ENCODE measurements around the gene RGMA.
"Not testable (repeated sequence)": the region's sequence is repeated elsewhere in the genome, so short reads cannot be mapped to it uniquely, and the experiment has no call there.

Gene RGMA

DNA sequence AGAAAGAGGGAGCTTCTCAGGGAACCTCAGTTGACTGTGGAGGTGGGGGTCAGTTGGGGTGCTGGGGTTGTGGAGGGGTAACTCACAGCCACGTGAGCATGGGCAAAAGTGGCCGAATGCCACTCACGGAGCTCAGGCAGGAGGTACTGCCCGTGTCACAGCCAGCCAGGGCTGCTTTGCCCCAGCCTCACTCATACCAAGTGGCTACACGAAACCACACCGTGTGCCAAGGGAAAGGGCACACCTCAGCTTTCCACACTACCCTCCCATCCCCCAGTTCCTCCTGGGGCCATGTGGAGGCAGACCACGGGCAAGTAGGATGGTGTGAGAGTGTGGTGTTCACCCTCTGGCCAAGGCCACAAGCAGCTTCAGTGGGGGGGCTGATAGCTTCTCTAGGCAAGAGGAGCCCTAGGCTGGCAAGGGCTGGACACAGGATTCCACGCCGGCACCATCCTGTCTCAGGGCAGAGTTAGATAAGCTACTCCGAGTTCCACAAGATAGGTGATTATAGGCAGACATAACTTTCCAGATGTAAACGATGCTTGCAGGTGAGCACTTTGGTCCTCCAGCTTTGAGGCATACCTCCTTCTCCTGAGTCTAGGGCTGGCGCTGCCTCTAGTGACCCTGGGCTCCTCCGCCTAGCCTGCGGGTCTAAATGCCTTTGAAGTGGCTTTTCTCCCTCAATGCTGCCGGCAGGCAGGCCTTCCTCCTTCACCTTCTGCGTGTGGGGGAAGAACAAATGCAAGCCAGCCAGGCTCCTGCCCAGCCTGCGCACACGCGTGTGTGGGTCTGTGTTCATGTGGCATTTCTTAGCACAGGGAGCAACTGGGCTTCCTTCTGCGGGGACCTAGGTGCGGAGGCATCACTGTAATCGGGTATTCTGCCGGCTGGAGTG, 25.0 kb downstream of the RGMA start:
- H3K27ac ChIP-seq (ENCODE audit: low read length), result no peak overlapping the region
- H3K9me3 ChIP-seq (ENCODE audit: control insufficient read depth, low read depth, low read length), result no peaks in the 10 kb centered on the region

DNA sequence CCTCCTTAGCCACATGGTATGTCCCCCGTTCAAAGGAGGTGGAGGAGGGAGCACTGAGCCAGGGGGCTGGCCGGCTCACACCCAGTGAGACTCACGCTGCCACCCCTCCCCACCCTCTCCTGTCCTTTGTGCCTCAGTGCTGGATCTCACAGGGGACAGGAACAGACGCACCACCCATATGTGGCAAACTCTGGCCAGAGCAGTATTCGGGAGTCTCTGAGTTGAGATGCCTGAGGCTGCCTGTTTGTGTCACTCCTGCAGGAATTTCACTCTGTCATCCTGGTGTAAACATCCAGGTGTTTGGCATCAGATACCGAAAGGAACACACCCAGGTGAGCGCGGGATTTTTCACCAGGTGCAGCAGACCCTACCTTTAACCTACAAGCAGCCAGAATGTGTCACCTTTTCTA, 25.7 kb downstream of the RGMA start:
- Histone ChIP-seq H3K9me3 (ENCODE audit: control insufficient read depth, low read depth, low read length) (no peaks in the 10 kb centered on the region), H3K4me3 (ENCODE audit: low read length) (no peak overlapping the region), H3K4me1 (ENCODE audit: control insufficient read depth, low read depth, low read length) (peaks cover 55% of the 10 kb centered on the region), H3K36me3 (ENCODE audit: control insufficient read depth, low read depth, low read length) (peaks cover 33% of the 10 kb centered on the region), H3K9ac (ENCODE audit: low read length) (no peak overlapping the region), H3K27me3 (ENCODE audit: control insufficient read depth, insufficient read depth, low read length) (no peaks in the 10 kb centered on the region), H3K27ac (ENCODE audit: low read length) (no peak overlapping the region)

More for the DNA sequence above, 25.0 kb downstream of the RGMA start:
- H3K9ac ChIP-seq (ENCODE audit: low read length), result no peak overlapping the region
- H3K27me3 ChIP-seq (ENCODE audit: control insufficient read depth, insufficient read depth, low read length), result no peaks in the 10 kb centered on the region
- peaks cover 33% of the 10 kb centered on the region for H3K36me3 ChIP-seq (ENCODE audit: control insufficient read depth, low read depth, low read length)
- peaks cover 60% of the 10 kb centered on the region for H3K4me1 ChIP-seq (ENCODE audit: control insufficient read depth, low read depth, low read length)
- no peak overlapping the region for H3K4me3 ChIP-seq (ENCODE audit: low read length)

DNA sequence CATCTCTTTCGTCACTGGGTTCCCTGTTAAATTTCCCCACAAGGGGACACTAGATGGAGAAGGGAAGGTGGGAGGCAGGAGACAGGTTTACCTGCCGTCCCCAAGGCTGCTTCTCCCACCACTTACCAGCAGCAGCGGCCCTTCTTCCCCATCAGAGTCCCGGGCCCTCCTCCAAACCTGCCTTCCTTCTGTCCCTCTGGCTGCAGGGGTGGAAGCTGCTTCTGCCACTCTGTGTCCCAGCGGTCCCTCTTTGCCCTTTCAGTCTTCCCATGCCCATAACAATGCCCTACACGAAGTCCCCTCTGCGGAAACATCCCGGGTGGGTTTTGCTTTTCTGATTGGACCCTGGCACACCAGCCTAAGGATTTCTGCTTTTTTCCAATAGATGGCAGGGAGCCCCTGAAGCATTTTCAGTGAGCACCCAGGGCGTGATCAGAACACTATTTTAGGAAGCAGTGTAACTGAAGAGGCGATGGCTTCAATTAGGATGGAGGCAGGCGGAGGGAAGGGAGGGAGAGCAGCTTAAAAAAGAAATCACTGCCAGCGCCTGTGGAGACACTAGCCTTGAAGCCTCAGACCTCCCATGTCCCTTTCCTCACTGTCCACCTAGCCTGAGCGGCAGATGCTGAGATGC, 26.3 kb downstream of the RGMA start:
- not testable (repeated sequence) for H3K27ac ChIP-seq (ENCODE audit: low read length); H3K9me3 ChIP-seq (ENCODE audit: control insufficient read depth, low read depth, low read length); H3K4me3 ChIP-seq (ENCODE audit: low read length); H3K27me3 ChIP-seq (ENCODE audit: control insufficient read depth, insufficient read depth, low read length); H3K9ac ChIP-seq (ENCODE audit: low read length)
- Histone ChIP-seq H3K4me1 (ENCODE audit: control insufficient read depth, low read depth, low read length) (peaks cover 51% of the 10 kb centered on the region), H3K36me3 (ENCODE audit: control insufficient read depth, low read depth, low read length) (peaks cover 33% of the 10 kb centered on the region)

DNA sequence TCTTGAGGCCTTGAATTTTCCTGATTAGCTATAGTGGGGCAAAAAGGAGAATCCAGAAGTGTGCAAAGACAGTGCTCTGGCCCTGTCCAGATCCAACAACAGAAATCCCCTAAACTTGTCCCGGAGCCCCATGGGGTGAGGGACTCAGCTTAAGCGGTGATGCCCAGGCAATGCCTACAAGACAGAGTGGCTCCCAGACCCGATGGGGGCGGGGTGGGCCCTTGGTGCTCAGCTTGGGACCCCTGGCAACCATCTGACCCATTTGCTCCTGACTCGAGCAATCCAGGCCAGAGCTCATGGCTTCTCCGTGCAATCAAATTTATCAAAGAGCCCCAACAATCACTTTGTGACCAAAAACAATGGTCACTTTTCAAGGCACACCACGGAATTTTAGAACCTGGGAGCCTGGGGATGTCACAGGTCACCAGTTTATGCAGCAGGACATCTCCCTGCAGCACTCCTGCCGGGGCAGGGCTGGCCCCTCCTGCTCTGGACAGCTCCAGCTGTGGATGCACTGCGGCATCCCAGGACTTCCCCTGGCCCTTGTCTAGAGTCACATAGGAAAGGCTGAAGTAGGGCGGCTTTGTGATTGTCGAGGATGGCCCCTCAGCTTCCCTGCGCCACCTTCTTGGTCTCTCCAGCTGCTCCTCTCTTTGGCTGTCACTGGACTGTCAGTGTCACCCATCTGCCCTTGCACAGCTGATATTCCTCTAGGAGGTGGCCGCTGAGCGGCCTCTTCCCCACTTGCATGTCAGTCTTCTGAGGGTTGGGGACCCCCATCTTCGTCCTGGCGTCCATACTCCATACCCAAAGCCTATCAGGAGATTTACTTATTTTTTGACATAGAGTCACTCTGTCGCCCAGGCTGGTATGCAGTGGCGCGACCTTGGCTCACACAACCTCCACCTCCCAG, 28.4 kb downstream of the RGMA start:
- no peaks in the 10 kb centered on the region for H3K27me3 ChIP-seq (ENCODE audit: control insufficient read depth, insufficient read depth, low read length)
- H3K27ac ChIP-seq (ENCODE audit: low read length), result no peak overlapping the region
- no peaks in the 10 kb centered on the region for H3K9me3 ChIP-seq (ENCODE audit: control insufficient read depth, low read depth, low read length)
- peaks cover 57% of the 10 kb centered on the region for H3K4me1 ChIP-seq (ENCODE audit: control insufficient read depth, low read depth, low read length)
- H3K9ac ChIP-seq (ENCODE audit: low read length), result no peak overlapping the region
- no peak overlapping the region for H3K4me3 ChIP-seq (ENCODE audit: low read length)
- peaks cover 31% of the 10 kb centered on the region for H3K36me3 ChIP-seq (ENCODE audit: control insufficient read depth, low read depth, low read length)

DNA sequence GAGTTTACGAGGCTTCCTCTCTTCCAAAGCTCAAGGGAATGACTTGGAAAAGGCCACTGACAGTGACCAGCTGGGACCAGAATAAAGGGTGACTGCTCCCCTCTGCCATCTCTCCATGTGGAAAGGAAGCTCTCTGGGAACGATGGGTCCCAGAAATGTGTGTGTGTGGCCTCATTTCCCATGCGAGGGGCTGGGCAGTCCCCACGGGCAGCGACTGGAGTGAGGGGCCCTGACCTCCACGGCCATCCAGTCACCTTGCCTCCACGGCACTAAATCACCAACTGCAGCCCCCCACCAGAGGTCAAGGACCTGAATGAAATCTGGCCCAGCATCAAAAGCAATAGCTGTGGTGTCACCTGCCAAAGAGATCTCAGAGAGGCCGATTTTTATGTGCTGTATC, 29.6 kb downstream of the RGMA start:
- H3K9me3 ChIP-seq (ENCODE audit: control insufficient read depth, low read depth, low read length), result no peaks in the 10 kb centered on the region
- peaks cover 24% of the 10 kb centered on the region for H3K36me3 ChIP-seq (ENCODE audit: control insufficient read depth, low read depth, low read length)
- H3K9ac ChIP-seq (ENCODE audit: low read length), result no peak overlapping the region
- H3K4me1 ChIP-seq (ENCODE audit: control insufficient read depth, low read depth, low read length), result peaks cover 55% of the 10 kb centered on the region
- H3K27ac ChIP-seq (ENCODE audit: low read length), result no peak overlapping the region
- no peaks in the 10 kb centered on the region for H3K27me3 ChIP-seq (ENCODE audit: control insufficient read depth, insufficient read depth, low read length)
- no peak overlapping the region for H3K4me3 ChIP-seq (ENCODE audit: low read length)

DNA sequence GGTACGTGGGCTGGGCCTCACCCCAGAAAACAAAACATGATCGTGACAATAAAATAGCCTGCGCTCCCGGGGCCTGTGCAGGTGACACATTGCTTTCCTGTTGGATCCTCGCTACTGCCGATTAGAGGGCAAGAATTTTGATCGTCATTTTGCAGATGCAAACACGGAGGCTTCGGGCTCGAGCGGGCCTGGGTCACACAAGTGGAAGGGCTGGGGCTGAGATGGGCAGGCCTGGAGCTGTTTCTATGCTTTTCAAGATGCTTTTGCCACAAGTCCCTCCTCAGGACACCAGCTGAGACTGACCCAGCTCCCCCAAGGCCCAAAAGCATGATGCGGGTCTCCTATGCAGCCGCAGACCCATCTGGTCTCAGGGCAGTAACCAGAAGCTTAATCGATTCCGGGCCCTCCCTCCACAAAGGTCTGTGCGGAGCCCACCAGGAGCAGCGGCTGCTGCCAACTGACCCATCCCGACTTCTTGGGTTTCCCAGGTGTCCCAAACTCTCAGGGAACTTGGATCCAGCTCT, 30.0 kb downstream of the RGMA start:
- Histone ChIP-seq H3K9me3 (ENCODE audit: control insufficient read depth, low read depth, low read length) (no peaks in the 10 kb centered on the region), H3K27me3 (ENCODE audit: control insufficient read depth, insufficient read depth, low read length) (no peaks in the 10 kb centered on the region), H3K27ac (ENCODE audit: low read length) (no peak overlapping the region), H3K36me3 (ENCODE audit: control insufficient read depth, low read depth, low read length) (peaks cover 19% of the 10 kb centered on the region), H3K4me1 (ENCODE audit: control insufficient read depth, low read depth, low read length) (peaks cover 50% of the 10 kb centered on the region), H3K4me3 (ENCODE audit: low read length) (no peak overlapping the region), H3K9ac (ENCODE audit: low read length) (no peak overlapping the region)

DNA sequence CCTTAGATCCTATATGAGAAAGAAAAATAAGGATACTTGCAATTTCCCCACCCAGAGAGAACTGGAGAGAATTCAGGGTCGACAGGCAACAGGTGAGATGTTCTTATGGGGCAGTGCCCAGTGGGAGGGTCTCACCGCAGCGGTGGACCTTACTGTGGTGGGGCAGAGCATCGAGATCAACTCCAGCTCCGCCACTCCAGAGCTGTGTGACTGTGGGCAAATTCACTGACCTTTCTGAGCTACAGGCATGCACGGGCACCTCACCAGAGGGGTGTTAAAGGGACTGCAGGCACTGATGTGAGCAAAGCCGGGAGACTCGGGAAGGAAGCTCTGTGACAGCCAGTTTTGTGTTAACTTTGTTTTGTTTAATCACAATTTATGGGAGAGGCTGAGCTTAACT, 30.9 kb downstream of the RGMA start:
- Histone ChIP-seq H3K9ac (ENCODE audit: low read length) (no peak overlapping the region), H3K4me3 (ENCODE audit: low read length) (no peak overlapping the region), H3K36me3 (ENCODE audit: control insufficient read depth, low read depth, low read length) (peaks cover 14% of the 10 kb centered on the region), H3K4me1 (ENCODE audit: control insufficient read depth, low read depth, low read length) (peaks cover 42% of the 10 kb centered on the region), H3K27ac (ENCODE audit: low read length) (no peak overlapping the region), H3K9me3 (ENCODE audit: control insufficient read depth, low read depth, low read length) (no peaks in the 10 kb centered on the region), H3K27me3 (ENCODE audit: control insufficient read depth, insufficient read depth, low read length) (no peaks in the 10 kb centered on the region)

DNA sequence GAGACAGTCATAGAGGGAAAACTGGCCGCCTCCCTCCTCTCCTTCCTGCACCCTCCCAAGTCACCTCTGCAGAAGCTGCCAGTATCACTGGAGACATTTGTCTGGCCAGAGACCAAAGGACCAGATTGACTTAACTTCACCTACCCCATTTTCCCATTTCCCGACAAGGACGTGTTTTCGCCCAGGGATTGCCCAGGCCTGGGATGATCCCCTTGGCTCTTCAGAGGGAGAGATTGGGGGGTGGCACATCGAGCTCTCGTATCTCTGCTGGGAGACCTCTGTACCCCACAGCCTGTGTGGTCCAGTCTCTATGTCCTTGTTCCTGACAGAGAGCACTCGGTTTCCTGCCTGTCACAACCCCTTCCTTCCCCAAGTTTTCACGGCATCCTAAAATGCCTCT, 31.4 kb downstream of the RGMA start:
- no peaks in the 10 kb centered on the region for H3K27me3 ChIP-seq (ENCODE audit: control insufficient read depth, insufficient read depth, low read length)
- no peak overlapping the region for H3K4me3 ChIP-seq (ENCODE audit: low read length)
- H3K4me1 ChIP-seq (ENCODE audit: control insufficient read depth, low read depth, low read length), result peaks cover 37% of the 10 kb centered on the region
- H3K9ac ChIP-seq (ENCODE audit: low read length), result no peak overlapping the region
- H3K36me3 ChIP-seq (ENCODE audit: control insufficient read depth, low read depth, low read length), result peaks cover 19% of the 10 kb centered on the region
- H3K9me3 ChIP-seq (ENCODE audit: control insufficient read depth, low read depth, low read length), result no peaks in the 10 kb centered on the region
- no peak overlapping the region for H3K27ac ChIP-seq (ENCODE audit: low read length)

DNA sequence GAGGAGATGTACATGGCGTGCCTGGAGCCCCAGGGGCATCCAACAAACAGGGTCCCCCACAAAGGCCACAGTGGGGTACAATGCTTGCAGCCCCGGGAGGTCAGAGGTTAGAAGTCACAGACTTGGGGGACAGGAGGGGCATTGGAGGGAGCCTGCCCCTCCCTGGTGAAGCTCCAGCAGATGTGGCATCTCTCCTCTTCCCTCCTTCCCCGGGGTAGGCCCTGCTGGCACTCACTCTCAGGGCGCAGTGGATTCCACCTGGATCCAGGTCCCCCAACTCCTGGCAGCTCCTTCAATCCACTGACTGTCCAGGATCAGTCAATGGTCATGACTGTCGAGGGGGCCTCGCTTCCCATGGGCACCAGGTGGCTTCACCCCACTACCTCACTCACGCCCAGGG, 32.2 kb downstream of the RGMA start:
- Histone ChIP-seq H3K9ac (ENCODE audit: low read length) (no peak overlapping the region), H3K9me3 (ENCODE audit: control insufficient read depth, low read depth, low read length) (no peaks in the 10 kb centered on the region), H3K4me3 (ENCODE audit: low read length) (no peak overlapping the region), H3K27ac (ENCODE audit: low read length) (no peak overlapping the region), H3K36me3 (ENCODE audit: control insufficient read depth, low read depth, low read length) (peaks cover 25% of the 10 kb centered on the region), H3K27me3 (ENCODE audit: control insufficient read depth, insufficient read depth, low read length) (no peaks in the 10 kb centered on the region), H3K4me1 (ENCODE audit: control insufficient read depth, low read depth, low read length) (peaks cover 36% of the 10 kb centered on the region)

DNA sequence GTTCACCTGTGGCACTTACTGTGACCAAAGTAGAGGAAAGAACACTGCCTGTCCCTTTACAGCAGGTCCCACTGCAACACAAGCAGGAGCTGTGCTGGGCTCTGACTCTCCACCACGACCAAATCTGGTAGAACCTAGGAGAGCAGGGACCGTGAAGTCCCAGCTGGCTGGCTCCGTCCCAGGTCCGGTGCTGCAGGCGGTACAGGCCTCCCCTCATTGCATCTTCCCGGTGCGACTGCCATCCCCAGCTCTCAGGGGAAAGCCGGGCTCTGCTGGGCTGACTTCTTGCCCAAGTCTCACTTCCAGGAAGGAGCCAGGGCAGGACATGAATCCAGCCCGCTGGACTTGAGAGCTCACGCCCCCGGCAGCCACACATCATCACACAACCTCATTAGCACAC, 33.8 kb downstream of the RGMA start:
- Histone ChIP-seq H3K4me3 (ENCODE audit: low read length) (no peak overlapping the region), H3K27ac (ENCODE audit: low read length) (no peak overlapping the region), H3K4me1 (ENCODE audit: control insufficient read depth, low read depth, low read length) (peaks cover 23% of the 10 kb centered on the region), H3K36me3 (ENCODE audit: control insufficient read depth, low read depth, low read length) (peaks cover 36% of the 10 kb centered on the region), H3K27me3 (ENCODE audit: control insufficient read depth, insufficient read depth, low read length) (no peaks in the 10 kb centered on the region), H3K9ac (ENCODE audit: low read length) (no peak overlapping the region), H3K9me3 (ENCODE audit: control insufficient read depth, low read depth, low read length) (no peaks in the 10 kb centered on the region)
